Measurements from ENCODE around the gene OSBPL3. TPM values are rescaled to one million over a fixed set of nuclear protein-coding genes. Genes with fewer than 3 reads are reported as not detected.

The OSBPL3 gene
- total and polyA plus RNA-seq, 4 donors: 0.28 to 3.0 (median 1.1) TPM

DNA sequence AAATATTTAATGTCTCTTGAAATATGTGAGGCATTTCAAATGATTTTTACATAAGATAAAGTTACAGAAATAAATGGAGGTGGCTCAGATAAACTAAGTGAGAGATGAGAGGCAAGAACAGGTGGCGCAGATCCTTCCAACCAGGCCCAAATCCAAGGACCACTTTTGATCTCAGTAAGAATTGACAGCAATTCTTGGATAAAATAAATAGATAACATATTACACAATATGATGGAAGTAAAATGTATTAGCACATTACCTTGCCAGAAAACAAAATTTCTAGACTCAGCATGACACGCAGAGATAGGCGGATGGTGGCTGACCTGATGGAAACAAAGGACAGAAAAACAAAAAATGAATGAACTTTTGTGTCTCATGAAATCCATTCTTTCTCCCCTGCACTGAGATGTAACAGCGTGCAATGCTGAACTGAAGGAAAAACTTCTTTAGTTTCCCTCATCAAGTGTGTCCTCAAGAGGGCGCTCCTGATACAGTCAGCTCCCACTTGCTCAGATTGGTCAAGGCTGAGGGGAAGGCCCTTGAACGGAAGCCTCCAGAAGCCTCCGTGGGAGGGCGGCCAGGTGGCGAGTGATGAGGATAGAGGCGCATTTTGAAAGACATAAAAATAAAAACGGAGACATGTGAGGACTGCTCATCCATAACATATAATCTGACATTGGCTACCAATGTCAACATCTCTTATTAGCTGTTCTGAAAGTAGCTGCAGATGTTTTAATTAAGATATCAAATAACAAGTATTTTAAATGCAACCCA is 159.9 kb downstream of the OSBPL3 start:
- DNase-seq (ENCODE audit: low spot score): peak; percentile 78
- H3K27ac ChIP-seq (ENCODE audit: low read depth in 1 of 2, low read length in 2 of 2): no peak overlapping the region
- no peaks in the 10 kb centered on the region for H3K27me3 ChIP-seq (ENCODE audit: control insufficient read depth in 4 of 4, insufficient read depth in 4 of 4, low read length in 3 of 4)
- peaks cover 0 to 3% (median 0%) of the 10 kb centered on the region in 4 donors for H3K4me1 ChIP-seq (ENCODE audit: control insufficient read depth in 4 of 4, insufficient read depth in 4 of 4, low read length in 3 of 4)
- no peak overlapping the region for H3K9ac ChIP-seq (ENCODE audit: low read depth in 1 of 2, low read length in 2 of 2)
- no peak overlapping the region for H3K4me3 ChIP-seq (ENCODE audit: low read depth in 1 of 3, low read length in 3 of 3)
- TF ChIP-seq REST (IDR thresholded peaks at IDR 0.05) (no peak), RAD21 (IDR thresholded peaks at IDR 0.05) (peak; percentile 95 to 96)
- TF ChIP-seq, protein P1, sequence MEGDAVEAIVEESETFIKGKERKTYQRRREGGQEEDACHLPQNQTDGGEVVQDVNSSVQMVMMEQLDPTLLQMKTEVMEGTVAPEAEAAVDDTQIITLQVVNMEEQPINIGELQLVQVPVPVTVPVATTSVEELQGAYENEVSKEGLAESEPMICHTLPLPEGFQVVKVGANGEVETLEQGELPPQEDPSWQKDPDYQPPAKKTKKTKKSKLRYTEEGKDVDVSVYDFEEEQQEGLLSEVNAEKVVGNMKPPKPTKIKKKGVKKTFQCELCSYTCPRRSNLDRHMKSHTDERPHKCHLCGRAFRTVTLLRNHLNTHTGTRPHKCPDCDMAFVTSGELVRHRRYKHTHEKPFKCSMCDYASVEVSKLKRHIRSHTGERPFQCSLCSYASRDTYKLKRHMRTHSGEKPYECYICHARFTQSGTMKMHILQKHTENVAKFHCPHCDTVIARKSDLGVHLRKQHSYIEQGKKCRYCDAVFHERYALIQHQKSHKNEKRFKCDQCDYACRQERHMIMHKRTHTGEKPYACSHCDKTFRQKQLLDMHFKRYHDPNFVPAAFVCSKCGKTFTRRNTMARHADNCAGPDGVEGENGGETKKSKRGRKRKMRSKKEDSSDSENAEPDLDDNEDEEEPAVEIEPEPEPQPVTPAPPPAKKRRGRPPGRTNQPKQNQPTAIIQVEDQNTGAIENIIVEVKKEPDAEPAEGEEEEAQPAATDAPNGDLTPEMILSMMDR (IDR thresholded peaks at IDR 0.05; ENCODE audit: low read depth, low read length, missing input control): peak; percentile 72
- TF ChIP-seq, protein P2, sequence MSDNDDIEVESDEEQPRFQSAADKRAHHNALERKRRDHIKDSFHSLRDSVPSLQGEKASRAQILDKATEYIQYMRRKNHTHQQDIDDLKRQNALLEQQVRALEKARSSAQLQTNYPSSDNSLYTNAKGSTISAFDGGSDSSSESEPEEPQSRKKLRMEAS (IDR thresholded peaks at IDR 0.05): peak; percentile 28
- 10% methylated on average over 11 of the region's 11 CpGs for WGBS
- no peaks in the 10 kb centered on the region for H3K36me3 ChIP-seq (ENCODE audit: control insufficient read depth in 4 of 4, insufficient read depth in 3 of 4, low read depth in 1 of 4, low read length in 3 of 4)
- H3K9me3 ChIP-seq (ENCODE audit: control insufficient read depth in 4 of 4, low read length in 3 of 4): no peaks in the 10 kb centered on the region

DNA sequence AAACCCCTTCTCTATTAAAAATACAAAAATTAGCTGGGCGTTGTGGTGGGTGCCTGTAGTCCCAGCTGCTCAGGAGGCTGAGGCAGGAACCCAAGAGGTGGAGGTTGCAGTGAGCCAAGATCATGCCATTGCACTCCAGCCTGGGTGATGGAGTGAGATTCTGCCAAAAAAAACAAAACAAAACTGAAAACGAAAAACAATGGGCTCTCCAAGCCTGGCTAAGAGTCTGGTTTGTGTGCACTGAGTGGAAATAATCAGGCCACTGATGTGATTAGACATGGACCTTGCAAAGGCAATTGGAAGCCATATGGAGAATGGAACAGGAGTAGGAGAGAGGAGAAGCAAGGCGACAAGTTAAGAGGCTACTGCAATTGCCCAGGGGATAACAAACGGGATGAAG is 162.6 kb downstream of the OSBPL3 start:
- TF ChIP-seq YY1 (IDR thresholded peaks at IDR 0.05): no peak
- TF ChIP-seq SP1 (IDR thresholded peaks at IDR 0.05): no peak
- Histone ChIP-seq H3K4me1 (ENCODE audit: control insufficient read depth in 4 of 4, insufficient read depth in 4 of 4, low read length in 3 of 4) (peaks cover 0 to 3% (median 0%) of the 10 kb centered on the region in 4 donors), H3K9ac (ENCODE audit: low read depth in 1 of 2, low read length in 2 of 2) (no peak overlapping the region)

GRCh38 chr7:24816868-24817267 is 163.1 kb downstream of the OSBPL3 start:
- TF ChIP-seq ATF3 (IDR thresholded peaks at IDR 0.05) (no peak), GABPA (IDR thresholded peaks at IDR 0.05 in 1 of 2, conservative IDR thresholded peaks at IDR 0.05 in 1 of 2) (no peak), EGR1 (IDR thresholded peaks at IDR 0.05; ENCODE audit: low read depth in 2 of 2) (no peak), JUND (IDR thresholded peaks at IDR 0.05) (no peak), ZBTB33 (IDR thresholded peaks at IDR 0.05) (no peak), HNF4G (IDR thresholded peaks at IDR 0.05) (no peak), YY1 (IDR thresholded peaks at IDR 0.05) (no peak), NR2F2 (IDR thresholded peaks at IDR 0.05) (no peak), RXRA (IDR thresholded peaks at IDR 0.05) (no peak), REST (IDR thresholded peaks at IDR 0.05) (no peak)
- Histone ChIP-seq H3K9me3 (ENCODE audit: control insufficient read depth in 4 of 4, low read length in 3 of 4) (no peaks in the 10 kb centered on the region), H3K4me1 (ENCODE audit: control insufficient read depth in 4 of 4, insufficient read depth in 4 of 4, low read length in 3 of 4) (peaks cover 0 to 3% (median 0%) of the 10 kb centered on the region in 4 donors), H3K27me3 (ENCODE audit: control insufficient read depth in 4 of 4, insufficient read depth in 4 of 4, low read length in 3 of 4) (no peaks in the 10 kb centered on the region), H3K27ac (ENCODE audit: low read depth in 1 of 2, low read length in 2 of 2) (no peak overlapping the region), H3K36me3 (ENCODE audit: control insufficient read depth in 4 of 4, insufficient read depth in 3 of 4, low read depth in 1 of 4, low read length in 3 of 4) (no peaks in the 10 kb centered on the region), H3K4me3 (ENCODE audit: low read depth in 1 of 3, low read length in 3 of 3) (no peak overlapping the region), H3K9ac (ENCODE audit: low read depth in 1 of 2, low read length in 2 of 2) (no peak overlapping the region)
- no peak for DNase-seq (ENCODE audit: low spot score)
- WGBS: 92% methylated on average over 3 of the region's 3 CpGs

More for the DNA sequence above, 162.6 kb downstream of the OSBPL3 start:
- Histone ChIP-seq H3K4me3 (ENCODE audit: low read depth in 1 of 3, low read length in 3 of 3) (no peak overlapping the region), H3K36me3 (ENCODE audit: control insufficient read depth in 4 of 4, insufficient read depth in 3 of 4, low read depth in 1 of 4, low read length in 3 of 4) (no peaks in the 10 kb centered on the region), H3K9me3 (ENCODE audit: control insufficient read depth in 4 of 4, low read length in 3 of 4) (no peaks in the 10 kb centered on the region), H3K27ac (ENCODE audit: low read depth in 1 of 2, low read length in 2 of 2) (no peak overlapping the region), H3K27me3 (ENCODE audit: control insufficient read depth in 4 of 4, insufficient read depth in 4 of 4, low read length in 3 of 4) (no peaks in the 10 kb centered on the region)
- WGBS: 67% methylated on average over 4 of the region's 4 CpGs
- DNase-seq (ENCODE audit: low spot score): no peak

All from liver (tissue), 9 donors.